Lower lobe of right lung (tissue), 2 donors: Measurements from ENCODE around the gene NNMT. TPM values are rescaled to one million over a fixed set of nuclear protein-coding genes. Genes with fewer than 3 reads are reported as not detected.

ENCODE experiments used
- ATAC-seq, 2 donors: fragments of 200-7000 bp; cut with Tn5 transposase; one replicate each; pipeline ENCODE4 v1.9.1; 2020 to 2022; ENCODE audit warnings: mild to moderate bottlenecking in 2 of 2, moderate library complexity in 2 of 2
- DNase-seq: peaks from one replicate; pipeline ENCODE4 v3.0.0-alpha.2; 2020
- H3K27ac ChIP-seq: fragments of 200-600 bp; one replicate; pipeline ENCODE4 v1.8.0; 2022
- H3K27me3 ChIP-seq: fragments of 200-600 bp; one replicate; pipeline ENCODE4 v1.8.0; 2022; ENCODE audit warnings: low read depth
- H3K36me3 ChIP-seq: fragments of 200-600 bp; one replicate; pipeline ENCODE4 v1.8.0; 2022; ENCODE audit warnings: mild to moderate bottlenecking
- H3K4me1 ChIP-seq: fragments of 200-600 bp; one replicate; pipeline ENCODE4 v1.8.0; 2022
- H3K4me3 ChIP-seq: fragments of 200-600 bp; one replicate; pipeline ENCODE4 v1.8.0; 2022; ENCODE audit warnings: mild to moderate bottlenecking
- H3K9me3 ChIP-seq: fragments of 200-600 bp; one replicate; pipeline ENCODE4 v1.8.0; 2022
- intact Hi-C: fragments of 100-400 bp; cut with DNase I; formaldehyde crosslinking; loops from one replicate; pipeline ENCODE4 v1.11.0; 2022
- total RNA-seq: library from RNA; stranded (reverse); fragmentation: NEBNext Ultra II Directional; extraction: Animal tissue kit (Norgen Biotek cat#: 25700); gene quantifications from one replicate; pipeline ENCODE4 v1.2.1, GENCODE V29; 2021
- TF ChIP-seq, protein P1 (sequence below): fragments of 200-600 bp; IDR thresholded peaks from one replicate; pipeline ENCODE4 v1.8.0; 2022; ENCODE audit warnings: antibody characterized with exemption, mild to moderate bottlenecking
- donor health status: DM: no; HTN: yes; CAD: no; lungs with severe emphysema.

The NNMT gene
- total RNA-seq, 1 donor from 2014 or later: 162 TPM

DNA sequence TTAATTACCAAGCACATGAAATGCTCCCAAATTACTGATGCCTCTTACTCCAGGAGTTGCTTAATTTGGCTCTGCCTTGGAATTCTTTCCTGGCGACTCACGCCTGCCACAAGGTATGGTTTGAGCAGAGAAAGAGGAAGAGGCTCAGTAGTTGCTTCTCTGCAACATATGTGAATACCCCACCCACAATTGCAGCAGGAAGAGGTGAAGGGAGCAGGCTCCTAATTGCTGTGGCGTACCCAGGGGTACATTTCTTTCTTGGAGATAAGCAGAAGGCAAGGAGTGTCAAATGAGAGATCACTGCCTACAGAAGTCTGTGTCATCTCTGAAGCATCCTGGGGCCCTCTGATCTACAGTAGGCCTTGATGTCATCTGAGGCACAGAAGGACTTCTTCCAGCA is 10.6 kb upstream of the NNMT start:
- Histone ChIP-seq H3K9me3 (no peaks in the 10 kb centered on the region), H3K27me3 (no peaks in the 10 kb centered on the region), H3K4me1 (peaks cover 17% of the 10 kb centered on the region), H3K4me3 (no peak overlapping the region), H3K36me3 (no peaks in the 10 kb centered on the region), H3K27ac (no peak overlapping the region)
- ATAC-seq: no peak
- intact Hi-C loops: no loop called here
- TF ChIP-seq, protein P1, sequence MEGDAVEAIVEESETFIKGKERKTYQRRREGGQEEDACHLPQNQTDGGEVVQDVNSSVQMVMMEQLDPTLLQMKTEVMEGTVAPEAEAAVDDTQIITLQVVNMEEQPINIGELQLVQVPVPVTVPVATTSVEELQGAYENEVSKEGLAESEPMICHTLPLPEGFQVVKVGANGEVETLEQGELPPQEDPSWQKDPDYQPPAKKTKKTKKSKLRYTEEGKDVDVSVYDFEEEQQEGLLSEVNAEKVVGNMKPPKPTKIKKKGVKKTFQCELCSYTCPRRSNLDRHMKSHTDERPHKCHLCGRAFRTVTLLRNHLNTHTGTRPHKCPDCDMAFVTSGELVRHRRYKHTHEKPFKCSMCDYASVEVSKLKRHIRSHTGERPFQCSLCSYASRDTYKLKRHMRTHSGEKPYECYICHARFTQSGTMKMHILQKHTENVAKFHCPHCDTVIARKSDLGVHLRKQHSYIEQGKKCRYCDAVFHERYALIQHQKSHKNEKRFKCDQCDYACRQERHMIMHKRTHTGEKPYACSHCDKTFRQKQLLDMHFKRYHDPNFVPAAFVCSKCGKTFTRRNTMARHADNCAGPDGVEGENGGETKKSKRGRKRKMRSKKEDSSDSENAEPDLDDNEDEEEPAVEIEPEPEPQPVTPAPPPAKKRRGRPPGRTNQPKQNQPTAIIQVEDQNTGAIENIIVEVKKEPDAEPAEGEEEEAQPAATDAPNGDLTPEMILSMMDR: no peak
- DNase-seq: no peak

DNA sequence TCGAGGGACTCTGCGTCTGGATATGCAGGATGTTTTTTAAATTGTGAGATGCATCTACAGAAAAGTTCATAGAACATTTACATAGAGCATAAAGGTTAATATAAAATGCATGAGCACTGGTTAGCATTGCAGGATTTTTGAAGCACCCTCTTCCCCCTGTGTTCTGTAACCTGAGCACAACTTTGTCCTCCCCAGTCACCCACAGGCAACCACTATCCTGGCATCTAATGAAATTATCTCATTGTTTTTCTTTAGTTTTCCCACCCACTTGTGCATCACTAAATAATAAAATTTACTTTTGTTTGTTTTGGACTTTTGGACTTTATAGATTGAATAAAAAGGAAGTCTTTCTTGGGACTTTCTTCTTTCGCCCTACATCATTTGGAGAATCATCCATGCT is 10.0 kb upstream of the NNMT start:
- Histone ChIP-seq H3K4me1 (peaks cover 16% of the 10 kb centered on the region), H3K36me3 (no peaks in the 10 kb centered on the region), H3K4me3 (no peak overlapping the region), H3K27me3 (no peaks in the 10 kb centered on the region), H3K9me3 (no peaks in the 10 kb centered on the region), H3K27ac (no peak overlapping the region)
- DNase-seq: no peak
- TF ChIP-seq, protein P1: no peak
- ATAC-seq: no peak
- intact Hi-C loops: no loop called here

DNA sequence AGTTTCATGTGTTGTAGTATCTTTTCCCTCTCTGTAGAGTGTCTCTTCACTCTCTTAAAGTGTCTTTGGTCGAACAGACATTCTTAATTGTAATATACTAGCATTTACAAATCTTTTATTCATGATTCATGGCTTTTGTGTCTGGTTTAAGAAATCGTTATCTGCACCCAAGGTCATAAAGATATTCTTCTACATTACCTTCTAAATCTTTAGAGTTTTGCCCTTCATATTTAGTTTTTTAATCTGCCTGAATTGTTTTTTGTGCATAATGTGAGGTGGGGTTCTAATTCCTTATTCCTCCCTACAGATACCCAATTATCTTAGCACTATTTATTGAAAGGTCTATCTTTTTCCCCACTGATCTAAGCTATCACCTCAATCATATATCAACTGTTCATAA is 9.0 kb upstream of the NNMT start:
- Histone ChIP-seq H3K4me3 (no peak overlapping the region), H3K9me3 (no peaks in the 10 kb centered on the region), H3K36me3 (no peaks in the 10 kb centered on the region), H3K27me3 (no peaks in the 10 kb centered on the region), H3K4me1 (peaks cover 17% of the 10 kb centered on the region), H3K27ac (no peak overlapping the region)
- intact Hi-C loops: no loop called here
- TF ChIP-seq, protein P1: no peak
- ATAC-seq (no peak), DNase-seq (no peak)

DNA sequence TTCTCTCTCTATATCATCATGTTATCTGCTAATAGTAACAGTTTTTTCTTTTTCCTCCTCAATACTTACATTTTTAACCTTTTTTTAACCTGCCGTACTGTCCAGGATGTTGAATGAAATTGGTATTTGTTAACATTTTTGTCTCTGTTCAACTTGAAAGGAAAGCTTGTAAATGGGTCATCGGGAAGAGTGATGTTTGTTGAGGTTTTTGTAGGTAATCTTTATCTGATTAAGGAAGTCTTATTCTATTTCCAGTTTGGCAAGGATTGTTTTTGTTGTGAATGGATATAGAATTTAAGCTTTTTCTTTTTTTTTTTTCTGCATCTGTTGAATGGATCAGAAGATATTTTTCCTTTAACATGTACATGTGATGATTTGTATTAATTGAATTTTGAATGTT is 8.1 kb upstream of the NNMT start:
- no peak for ATAC-seq
- TF ChIP-seq, protein P1: no peak
- intact Hi-C loops: no loop called here
- no peaks in the 10 kb centered on the region for H3K9me3 ChIP-seq
- DNase-seq: no peak
- H3K36me3 ChIP-seq: no peaks in the 10 kb centered on the region
- H3K4me3 ChIP-seq: no peak overlapping the region
- H3K4me1 ChIP-seq: peaks cover 27% of the 10 kb centered on the region
- H3K27me3 ChIP-seq: no peaks in the 10 kb centered on the region
- no peak overlapping the region for H3K27ac ChIP-seq

DNA sequence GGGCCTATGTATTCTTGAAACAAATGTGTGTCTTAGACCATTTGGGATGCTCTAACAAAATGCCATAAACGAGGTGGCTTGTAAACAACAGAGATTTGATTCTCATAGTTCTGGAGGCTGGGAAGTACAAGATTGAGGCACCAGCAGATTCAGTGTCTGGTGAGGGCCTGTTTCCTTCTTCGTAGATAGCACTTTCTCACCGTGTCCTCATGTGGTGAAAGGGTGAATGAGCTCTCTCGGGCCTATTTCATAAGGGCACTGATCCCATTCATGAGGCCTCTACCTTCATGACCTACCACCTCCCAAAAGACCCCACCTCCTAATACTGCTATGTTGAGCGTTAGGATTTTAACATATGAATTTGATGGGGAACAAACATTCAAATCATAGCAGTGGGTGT is 6.4 kb upstream of the NNMT start:
- Histone ChIP-seq H3K9me3 (no peaks in the 10 kb centered on the region), H3K4me3 (no peak overlapping the region), H3K4me1 (peaks cover 35% of the 10 kb centered on the region), H3K36me3 (no peaks in the 10 kb centered on the region), H3K27me3 (no peaks in the 10 kb centered on the region), H3K27ac (no peak overlapping the region)
- DNase-seq (no peak), ATAC-seq (no peak)
- TF ChIP-seq, protein P1: no peak
- intact Hi-C loops: no loop called here
